ENCODE data around the gene OTOP2. TPM values are rescaled to one million over a fixed set of nuclear protein-coding genes. Genes with fewer than 3 reads are reported as not detected.

The OTOP2 gene
- polyA plus RNA-seq, 3 donors: 0.05 TPM; not detected in 2

DNA sequence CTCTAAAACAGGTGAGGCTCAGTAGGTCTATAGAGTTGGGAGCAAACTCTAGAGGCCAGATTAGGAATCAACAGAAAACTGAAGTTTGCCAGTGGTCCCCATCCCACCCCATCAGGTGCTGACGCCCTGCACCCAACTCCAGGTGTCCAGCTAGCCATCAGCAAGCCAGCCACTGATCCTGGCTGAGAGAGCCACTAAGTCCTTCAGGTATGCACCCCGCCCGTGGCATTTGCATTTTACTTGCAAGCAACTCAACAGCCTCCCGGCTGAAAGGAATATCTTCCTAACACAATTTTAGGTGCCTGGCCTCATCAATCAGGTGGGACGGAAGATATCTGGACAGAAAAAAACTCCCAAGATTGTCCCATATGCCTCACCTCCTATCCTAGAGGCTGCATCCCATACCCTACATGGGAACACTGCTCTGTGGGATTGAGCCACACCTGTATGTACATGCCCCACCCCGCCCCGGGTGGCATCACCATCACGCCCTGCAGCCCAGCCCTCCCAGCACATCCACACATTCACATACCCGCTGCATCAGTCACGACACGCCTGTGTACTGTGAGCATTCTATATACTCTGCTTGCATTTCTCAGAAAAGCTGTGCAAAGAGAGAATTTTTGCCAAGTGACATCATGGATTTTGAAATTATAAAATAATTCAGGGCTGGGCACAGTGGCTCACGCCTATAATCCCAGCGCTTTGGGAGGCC is 19.9 kb downstream of the OTOP2 start:
- Mint-ChIP-seq H3K4me3 (peak overlapping the region in 1 of 2 donors; percentile 30), H3K27ac (no peak overlapping the region), H3K9me3 (peaks cover 0 to 2% (median 0%) of the 10 kb centered on the region in 7 donors), H3K27me3 (ENCODE audit: low read depth in 3 of 3) (peaks cover 30 to 71% (median 39%) of the 10 kb centered on the region in 3 donors), H3K4me1 (no peaks in the 10 kb centered on the region), H3K36me3 (no peaks in the 10 kb centered on the region)
- Histone ChIP-seq H3K36me3 (replicated peaks in 1 of 2; ENCODE audit: control insufficient read depth in 1 of 2, insufficient read depth in 2 of 2, low read length in 2 of 2) (no peaks in the 10 kb centered on the region), H3K9me3 (replicated peaks in 1 of 2; ENCODE audit: control insufficient read depth in 1 of 2, insufficient read depth in 1 of 2, low read length in 2 of 2) (no peaks in the 10 kb centered on the region), H4K20me1 (ENCODE audit: insufficient read depth, low read length) (no peaks in the 10 kb centered on the region), H3K4me3 (replicated peaks in 1 of 3; ENCODE audit: low read depth in 2 of 3, low read length in 3 of 3) (no peak overlapping the region), H3K4me2 (replicated peaks; ENCODE audit: extremely low read depth, low read length, poor library complexity, severe bottlenecking) (no peak overlapping the region), H3K27me3 (ENCODE audit: control insufficient read depth in 2 of 2, insufficient read depth in 2 of 2, low read length in 2 of 2) (peaks cover 2 to 7% of the 10 kb centered on the region in 2 donors), H3K79me2 (ENCODE audit: insufficient read depth, low read length) (no peaks in the 10 kb centered on the region), H3K27ac (ENCODE audit: low read depth in 1 of 2, low read length in 2 of 2) (no peak overlapping the region), H3K4me1 (ENCODE audit: control insufficient read depth in 1 of 2, insufficient read depth in 2 of 2, low read length in 2 of 2) (no peaks in the 10 kb centered on the region), H2AFZ (ENCODE audit: insufficient read depth, low read depth, low read length, poor library complexity, severe bottlenecking) (no peak overlapping the region), H3K9ac (ENCODE audit: insufficient read depth, low read length, poor library complexity, severe bottlenecking) (no peak overlapping the region)
- TF ChIP-seq, protein P1, sequence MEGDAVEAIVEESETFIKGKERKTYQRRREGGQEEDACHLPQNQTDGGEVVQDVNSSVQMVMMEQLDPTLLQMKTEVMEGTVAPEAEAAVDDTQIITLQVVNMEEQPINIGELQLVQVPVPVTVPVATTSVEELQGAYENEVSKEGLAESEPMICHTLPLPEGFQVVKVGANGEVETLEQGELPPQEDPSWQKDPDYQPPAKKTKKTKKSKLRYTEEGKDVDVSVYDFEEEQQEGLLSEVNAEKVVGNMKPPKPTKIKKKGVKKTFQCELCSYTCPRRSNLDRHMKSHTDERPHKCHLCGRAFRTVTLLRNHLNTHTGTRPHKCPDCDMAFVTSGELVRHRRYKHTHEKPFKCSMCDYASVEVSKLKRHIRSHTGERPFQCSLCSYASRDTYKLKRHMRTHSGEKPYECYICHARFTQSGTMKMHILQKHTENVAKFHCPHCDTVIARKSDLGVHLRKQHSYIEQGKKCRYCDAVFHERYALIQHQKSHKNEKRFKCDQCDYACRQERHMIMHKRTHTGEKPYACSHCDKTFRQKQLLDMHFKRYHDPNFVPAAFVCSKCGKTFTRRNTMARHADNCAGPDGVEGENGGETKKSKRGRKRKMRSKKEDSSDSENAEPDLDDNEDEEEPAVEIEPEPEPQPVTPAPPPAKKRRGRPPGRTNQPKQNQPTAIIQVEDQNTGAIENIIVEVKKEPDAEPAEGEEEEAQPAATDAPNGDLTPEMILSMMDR (IDR thresholded peaks at IDR 0.05): no peak
- DNase-seq: no peak
- 82% methylated on average over 8 of the region's 13 CpGs for WGBS (ENCODE audit: insufficient coverage)
- intact Hi-C loops (cut with micrococcal nuclease): no loop called here

DNA sequence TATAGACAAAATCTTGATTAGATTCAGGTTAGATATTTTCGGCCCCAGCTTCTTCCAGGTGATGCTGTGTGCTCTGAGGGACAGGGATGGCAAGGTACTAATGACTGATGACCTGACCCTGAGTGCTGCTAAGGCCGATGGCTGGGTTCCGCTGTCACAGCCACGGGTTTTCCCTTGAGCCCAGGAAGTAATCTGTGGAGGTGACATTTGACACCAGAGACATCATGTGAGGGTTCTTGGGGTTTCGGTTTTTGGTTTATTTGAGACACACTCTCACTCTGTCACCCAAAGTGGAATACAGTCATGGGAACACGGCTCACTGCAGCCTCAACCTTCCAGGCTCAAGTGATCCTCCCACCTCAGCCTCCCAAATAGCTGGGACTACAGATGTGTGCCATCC is 21.5 kb downstream of the OTOP2 start:
- Histone ChIP-seq H3K36me3 (replicated peaks in 1 of 2; ENCODE audit: control insufficient read depth in 1 of 2, insufficient read depth in 2 of 2, low read length in 2 of 2) (no peaks in the 10 kb centered on the region), H3K4me3 (replicated peaks in 1 of 3; ENCODE audit: low read depth in 2 of 3, low read length in 3 of 3) (no peak overlapping the region), H3K27me3 (ENCODE audit: control insufficient read depth in 2 of 2, insufficient read depth in 2 of 2, low read length in 2 of 2) (peaks cover 0 to 2% of the 10 kb centered on the region in 2 donors), H3K4me1 (ENCODE audit: control insufficient read depth in 1 of 2, insufficient read depth in 2 of 2, low read length in 2 of 2) (no peaks in the 10 kb centered on the region), H2AFZ (ENCODE audit: insufficient read depth, low read depth, low read length, poor library complexity, severe bottlenecking) (no peak overlapping the region), H3K79me2 (ENCODE audit: insufficient read depth, low read length) (no peaks in the 10 kb centered on the region), H3K27ac (ENCODE audit: low read depth in 1 of 2, low read length in 2 of 2) (no peak overlapping the region), H4K20me1 (ENCODE audit: insufficient read depth, low read length) (no peaks in the 10 kb centered on the region), H3K9ac (ENCODE audit: insufficient read depth, low read length, poor library complexity, severe bottlenecking) (no peak overlapping the region), H3K4me2 (replicated peaks; ENCODE audit: extremely low read depth, low read length, poor library complexity, severe bottlenecking) (no peak overlapping the region), H3K9me3 (replicated peaks in 1 of 2; ENCODE audit: control insufficient read depth in 1 of 2, insufficient read depth in 1 of 2, low read length in 2 of 2) (no peaks in the 10 kb centered on the region)
- no peak for DNase-seq
- Mint-ChIP-seq H3K4me1 (no peaks in the 10 kb centered on the region), H3K27me3 (ENCODE audit: low read depth in 3 of 3) (peaks cover 26 to 64% (median 27%) of the 10 kb centered on the region in 3 donors), H3K36me3 (no peaks in the 10 kb centered on the region), H3K4me3 (no peak overlapping the region), H3K9me3 (no peaks in the 10 kb centered on the region), H3K27ac (no peak overlapping the region)
- 88% methylated on average over 1 of the region's 6 CpGs for WGBS (ENCODE audit: insufficient coverage)
- TF ChIP-seq, protein P1 (IDR thresholded peaks at IDR 0.05): no peak
- intact Hi-C loops (cut with micrococcal nuclease): no loop called here
